BLaER1 treated with 17β-estradiol and CSF1 and Interleukin-3, amounts not matched to agents 10 nM and 100 nM (cell line): ENCODE measurements around the gene CD63.

Source experiments
- H3K27ac ChIP-seq, 11 experiments: shearing (Covaris generic); formaldehyde crosslinking; 2 replicates each; pipeline ENCODE4 v1.8.1; 2022
- H3K27me3 ChIP-seq, 11 experiments: shearing (Covaris generic); formaldehyde crosslinking; 2 replicates each; pipeline ENCODE4 v1.8.1; 2022
- H3K36me3 ChIP-seq, 11 experiments: shearing (Covaris generic); formaldehyde crosslinking; 2 replicates each; pipeline ENCODE4 v1.8.1; 2022
- H3K4me1 ChIP-seq, 10 experiments: shearing (Covaris generic); formaldehyde crosslinking; 2 replicates each; pipeline ENCODE4 v1.8.1; 2022
- H3K4me2 ChIP-seq, 11 experiments: shearing (Covaris generic); formaldehyde crosslinking; 2 replicates each; pipeline ENCODE4 v1.8.1; 2022
- H3K4me3 ChIP-seq, 10 experiments: shearing (Covaris generic); formaldehyde crosslinking; 2 replicates each; pipeline ENCODE4 v1.8.1; 2022
- H3K9ac ChIP-seq, 11 experiments: shearing (Covaris generic); formaldehyde crosslinking; 2 replicates each; pipeline ENCODE4 v1.8.1; 2022
- H3K9me3 ChIP-seq, 11 experiments: shearing (Covaris generic); formaldehyde crosslinking; replicated peaks in 1 of 11; 2 replicates each; pipeline ENCODE4 v1.8.1; 2022
- H4K20me1 ChIP-seq, 11 experiments: shearing (Covaris generic); formaldehyde crosslinking; 2 replicates each; pipeline ENCODE4 v1.8.1; 2022
- Cebpa-rat ChIP-seq, 11 experiments: shearing (Covaris generic); IDR thresholded peaks; 2 replicates each; pipeline ENCODE4 v1.8.1; 2022

CD63 gene

DNA sequence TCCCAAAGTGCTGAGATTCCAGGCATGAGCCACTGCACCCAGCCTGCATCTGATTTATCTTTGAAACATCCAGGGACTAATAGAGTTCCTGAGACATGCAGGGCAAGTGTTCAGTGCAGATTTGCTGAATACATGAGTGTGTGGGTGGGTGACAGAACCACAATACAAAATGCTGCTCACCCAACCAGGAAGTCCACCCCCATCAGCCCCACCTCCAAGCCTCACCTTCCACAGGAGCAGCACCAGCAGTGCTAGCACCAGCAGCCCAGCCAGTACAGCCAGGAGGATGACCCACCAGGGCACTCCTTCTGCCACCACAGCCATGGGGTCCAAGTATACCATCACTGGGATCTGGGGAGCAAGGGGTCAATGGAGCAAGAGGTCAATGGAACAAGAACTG is 41.1 kb downstream of the CD63 start:
- TF ChIP-seq Cebpa-rat (IDR thresholded peaks at IDR 0.05), result no peak
- Histone ChIP-seq H3K9me3 (no peaks in the 10 kb centered on the region), H3K27me3 (no peaks in the 10 kb centered on the region), H3K9ac (no peak overlapping the region), H3K4me3 (no peak overlapping the region), H3K36me3 (no peaks in the 10 kb centered on the region), H3K4me1 (peaks cover 0 to 16% (median 7%) of the 10 kb centered on the region in 10 experiments; a peak in 15 of 20 replicates), H3K4me2 (no peak overlapping the region; a peak in 1 of 22 replicates), H4K20me1 (no peaks in the 10 kb centered on the region), H3K27ac (no peak overlapping the region)

- no peaks in the 10 kb centered on the region for H3K36me3 ChIP-seq
- no peak overlapping the region for H3K4me2 ChIP-seq
- no peak for TF ChIP-seq Cebpa-rat (IDR thresholded peaks at IDR 0.05)
- H3K27ac ChIP-seq, result no peak overlapping the region
- no peaks in the 10 kb centered on the region for H3K27me3 ChIP-seq
- peaks cover 4 to 28% (median 19%) of the 10 kb centered on the region in 10 experiments for H3K4me1 ChIP-seq
- H3K4me3 ChIP-seq, result no peak overlapping the region
- H4K20me1 ChIP-seq, result no peaks in the 10 kb centered on the region
- no peak overlapping the region for H3K9ac ChIP-seq
- H3K9me3 ChIP-seq, result no peaks in the 10 kb centered on the region
Observed at GRCh38 chr12:55686366-55687010, 42.3 kb downstream of the CD63 start.

GRCh38 chr12:55685671-55686070 is 43.1 kb downstream of the CD63 start:
- Histone ChIP-seq H3K4me1 (peaks cover 9 to 33% (median 23%) of the 10 kb centered on the region in 10 experiments), H3K9me3 (no peaks in the 10 kb centered on the region), H3K36me3 (no peaks in the 10 kb centered on the region), H3K4me3 (no peak overlapping the region), H3K27me3 (no peaks in the 10 kb centered on the region), H3K9ac (no peak overlapping the region), H4K20me1 (no peaks in the 10 kb centered on the region), H3K4me2 (no peak overlapping the region), H3K27ac (no peak overlapping the region)
- no peak for TF ChIP-seq Cebpa-rat (IDR thresholded peaks at IDR 0.05)

GRCh38 chr12:55684761-55685370 is 43.9 kb downstream of the CD63 start:
- Histone ChIP-seq H3K4me2 (no peak overlapping the region; a peak in 1 of 22 replicates), H3K9me3 (no peaks in the 10 kb centered on the region), H3K4me3 (no peak overlapping the region), H3K27me3 (no peaks in the 10 kb centered on the region), H3K4me1 (peaks cover 9 to 33% (median 23%) of the 10 kb centered on the region in 10 experiments), H3K36me3 (no peaks in the 10 kb centered on the region), H3K9ac (no peak overlapping the region), H4K20me1 (no peaks in the 10 kb centered on the region), H3K27ac (no peak overlapping the region)
- no peak for TF ChIP-seq Cebpa-rat (IDR thresholded peaks at IDR 0.05)

DNA sequence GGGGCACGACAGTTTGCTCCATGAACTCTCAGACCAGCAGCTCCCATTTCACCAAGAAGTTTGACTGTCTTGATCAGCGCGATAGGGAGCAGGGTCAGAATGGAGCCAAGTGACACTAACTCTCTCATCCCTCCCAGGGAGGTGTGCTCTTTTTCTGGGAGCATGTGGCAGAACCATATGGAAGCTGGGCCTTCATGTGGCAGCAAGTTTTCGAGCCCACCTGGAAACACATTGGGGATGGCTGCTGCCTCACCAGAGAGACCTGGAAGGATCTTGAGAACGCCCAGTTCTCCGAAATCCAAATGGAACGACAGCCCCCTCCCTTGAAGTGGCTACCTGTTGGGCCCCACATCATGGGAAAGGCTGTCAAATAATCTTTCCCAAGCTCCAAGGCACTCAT is 45.1 kb downstream of the CD63 start:
- H3K27ac ChIP-seq, result no peak overlapping the region
- H3K4me3 ChIP-seq, result no peak overlapping the region
- H3K9me3 ChIP-seq, result no peaks in the 10 kb centered on the region
- TF ChIP-seq Cebpa-rat (IDR thresholded peaks at IDR 0.05), result no peak
- no peaks in the 10 kb centered on the region for H3K27me3 ChIP-seq
- H3K4me1 ChIP-seq, result peaks cover 9 to 33% (median 23%) of the 10 kb centered on the region in 10 experiments
- no peaks in the 10 kb centered on the region for H4K20me1 ChIP-seq
- H3K9ac ChIP-seq, result no peak overlapping the region
- no peaks in the 10 kb centered on the region for H3K36me3 ChIP-seq
- H3K4me2 ChIP-seq, result no peak overlapping the region

DNA sequence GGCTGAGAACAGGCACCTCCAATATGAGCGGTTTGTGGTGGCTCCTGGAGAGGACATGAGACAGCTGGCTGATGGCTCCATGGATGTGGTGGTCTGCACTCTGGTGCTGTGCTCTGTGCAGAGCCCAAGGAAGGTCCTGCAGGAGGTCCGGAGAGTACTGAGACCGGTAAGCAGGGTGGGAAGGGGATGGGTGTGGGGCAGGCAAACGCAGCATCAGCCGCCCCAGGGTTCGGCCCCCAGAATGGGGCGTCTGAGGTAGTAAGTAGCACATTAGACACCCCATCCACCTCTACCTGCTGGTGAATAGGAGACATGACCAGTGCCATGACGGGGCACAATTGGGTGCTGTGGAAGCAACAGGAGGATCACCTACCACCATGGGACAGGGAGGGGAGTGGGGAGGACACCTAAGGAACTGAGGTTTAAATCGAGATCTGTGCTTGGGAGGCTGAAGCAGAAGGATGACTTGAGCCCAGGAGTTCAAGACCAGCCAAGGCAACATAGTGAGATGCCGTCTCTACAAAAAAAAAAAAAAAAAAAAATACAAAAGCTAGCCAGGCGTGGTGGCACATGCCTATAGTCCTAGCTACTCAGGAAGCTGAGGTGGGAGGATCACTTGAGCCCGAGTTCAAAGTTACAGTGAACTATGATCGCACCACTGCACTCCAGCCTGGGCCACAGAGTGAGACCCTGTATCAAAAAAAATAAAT is 46.6 kb downstream of the CD63 start:
- no peaks in the 10 kb centered on the region for H3K36me3 ChIP-seq

GRCh38 chr12:55681142-55682077 is 47.4 kb downstream of the CD63 start:
- peak overlapping the region; percentile 33 to 62 (median 51); a peak in 19 of 22 replicates for H3K4me2 ChIP-seq
- peaks cover 14 to 33% (median 23%) of the 10 kb centered on the region in 10 experiments for H3K4me1 ChIP-seq
- no peaks in the 10 kb centered on the region for H3K36me3 ChIP-seq
- H3K9me3 ChIP-seq, result no peaks in the 10 kb centered on the region
- H4K20me1 ChIP-seq, result no peaks in the 10 kb centered on the region
- H3K27me3 ChIP-seq, result no peaks in the 10 kb centered on the region
- TF ChIP-seq Cebpa-rat (IDR thresholded peaks at IDR 0.05), result no peak
- no peak overlapping the region for H3K9ac ChIP-seq
- H3K4me3 ChIP-seq, result no peak overlapping the region
- H3K27ac ChIP-seq, result no peak overlapping the region

More for the DNA sequence above, 46.6 kb downstream of the CD63 start:
- Histone ChIP-seq H3K9me3 (no peaks in the 10 kb centered on the region), H3K9ac (no peak overlapping the region), H3K4me2 (peak overlapping the region; percentile 12 to 62 (median 51); a peak in 16 of 22 replicates), H4K20me1 (no peaks in the 10 kb centered on the region), H3K4me3 (no peak overlapping the region), H3K27me3 (no peaks in the 10 kb centered on the region), H3K27ac (no peak overlapping the region), H3K4me1 (peaks cover 9 to 33% (median 23%) of the 10 kb centered on the region in 10 experiments)
- no peak for TF ChIP-seq Cebpa-rat (IDR thresholded peaks at IDR 0.05)

GRCh38 chr12:55679691-55680090 is 49.1 kb downstream of the CD63 start:
- no peak overlapping the region for H3K9ac ChIP-seq
- TF ChIP-seq Cebpa-rat (IDR thresholded peaks at IDR 0.05), result no peak
- H3K4me2 ChIP-seq, result no peak overlapping the region
- H4K20me1 ChIP-seq, result no peaks in the 10 kb centered on the region
- no peak overlapping the region for H3K27ac ChIP-seq
- no peak overlapping the region for H3K4me3 ChIP-seq
- H3K27me3 ChIP-seq, result no peaks in the 10 kb centered on the region
- no peaks in the 10 kb centered on the region for H3K9me3 ChIP-seq
- H3K36me3 ChIP-seq, result no peaks in the 10 kb centered on the region
- peaks cover 22 to 38% (median 25%) of the 10 kb centered on the region in 10 experiments for H3K4me1 ChIP-seq

- TF ChIP-seq Cebpa-rat (IDR thresholded peaks at IDR 0.05), result no peak
- Histone ChIP-seq H4K20me1 (no peaks in the 10 kb centered on the region), H3K9me3 (no peaks in the 10 kb centered on the region), H3K4me3 (no peak overlapping the region), H3K27me3 (no peaks in the 10 kb centered on the region), H3K27ac (no peak overlapping the region), H3K36me3 (no peaks in the 10 kb centered on the region), H3K9ac (no peak overlapping the region), H3K4me2 (peak overlapping the region in 2 of 11 experiments; percentile 35 to 40; a peak in 2 of 22 replicates), H3K4me1 (peaks cover 17 to 49% (median 21%) of the 10 kb centered on the region in 10 experiments)
Observed at GRCh38 chr12:55676707-55677106, 52.1 kb downstream of the CD63 start.
